Right renal pelvis (tissue), 4 donors: ENCODE measurements around the gene TSPAN5. TPM values are rescaled to one million over a fixed set of nuclear protein-coding genes. Genes with fewer than 3 reads are reported as not detected.
"Not testable (repeated sequence)": the region's sequence is repeated elsewhere in the genome, so short reads cannot be mapped to it uniquely, and the experiment has no call there.

ENCODE experiments used
- DNase-seq, 4 donors: peaks; one replicate each; pipeline ENCODE4 v3.0.0-alpha.2; 2013; ENCODE audit warnings: low read depth in 4 of 4, low spot score in 3 of 4, missing footprints in 1 of 4
- polyA plus RNA-seq, 4 donors: library from polyadenylated mRNA; unstranded; fragments of 120-200 nt; gene quantifications; one replicate each; pipeline ENCODE4 v1.2.1, GENCODE V29; 2013; ENCODE audit not compliant: insufficient read length in 4 of 4

The TSPAN5 gene
- polyA plus RNA-seq, 4 donors, result 26.1 to 31.4 (median 29.2) TPM

GRCh38 chr4:98476891-98477290, 181.5 kb downstream of the TSPAN5 start:
- no peak for DNase-seq

GRCh38 chr4:98474408-98474844, 184.0 kb downstream of the TSPAN5 start:
- DNase-seq, result no peak

GRCh38 chr4:98473046-98473445, 185.4 kb downstream of the TSPAN5 start:
- no peak for DNase-seq

GRCh38 chr4:98470831-98471230, 187.6 kb downstream of the TSPAN5 start:
- DNase-seq, result no peak

- DNase-seq, result no peak
Observed at GRCh38 chr4:98470366-98470765, 188.0 kb downstream of the TSPAN5 start.

GRCh38 chr4:98469771-98470170, 188.6 kb downstream of the TSPAN5 start:
- DNase-seq, result no peak

GRCh38 chr4:98468709-98469108, 189.7 kb downstream of the TSPAN5 start:
- no peak for DNase-seq

GRCh38 chr4:98467627-98468072, 190.8 kb downstream of the TSPAN5 start:
- DNase-seq, result peak; percentile 65 to 84 (median 82)

GRCh38 chr4:98466868-98467599, 191.4 kb downstream of the TSPAN5 start:
- no peak for DNase-seq

GRCh38 chr4:98462487-98462886, 195.9 kb downstream of the TSPAN5 start:
- DNase-seq, result no peak

- not testable (repeated sequence) for DNase-seq
Observed at GRCh38 chr4:98461121-98461865, 197.1 kb downstream of the TSPAN5 start.

- DNase-seq, result not testable (repeated sequence)
Observed at GRCh38 chr4:98457422-98457821, 201.0 kb downstream of the TSPAN5 start.

- no peak for DNase-seq
Observed at GRCh38 chr4:98452091-98452490, 206.3 kb downstream of the TSPAN5 start.

GRCh38 chr4:98448908-98449307, 209.5 kb downstream of the TSPAN5 start:
- no peak for DNase-seq

GRCh38 chr4:98447648-98448047, 210.8 kb downstream of the TSPAN5 start:
- no peak for DNase-seq

GRCh38 chr4:98446499-98447375, 211.7 kb downstream of the TSPAN5 start:
- DNase-seq, result no peak

- no peak for DNase-seq
Observed at GRCh38 chr4:98444371-98444770, 214.0 kb downstream of the TSPAN5 start.

- no peak for DNase-seq
Observed at GRCh38 chr4:98434816-98435215, 223.6 kb downstream of the TSPAN5 start.

GRCh38 chr4:98433691-98434090, 224.7 kb downstream of the TSPAN5 start:
- no peak for DNase-seq

GRCh38 chr4:98430708-98431403, 227.6 kb downstream of the TSPAN5 start:
- DNase-seq, result no peak
